HL-60 (cell line): Measurements from ENCODE around the gene SCOC.

Experiments
- POLR2AphosphoS5 ChIP-seq: IDR thresholded peaks from 2 replicates; pipeline ENCODE4 v1.6.1; 2012; ENCODE audit warnings: low read depth
- TF ChIP-seq, protein P1 (sequence below): IDR thresholded peaks from one replicate; pipeline ENCODE4 v1.5.1; 2011; ENCODE audit warnings: low read length, control low read depth, inconsistent platforms; ENCODE audit not compliant: insufficient read depth

DNA sequence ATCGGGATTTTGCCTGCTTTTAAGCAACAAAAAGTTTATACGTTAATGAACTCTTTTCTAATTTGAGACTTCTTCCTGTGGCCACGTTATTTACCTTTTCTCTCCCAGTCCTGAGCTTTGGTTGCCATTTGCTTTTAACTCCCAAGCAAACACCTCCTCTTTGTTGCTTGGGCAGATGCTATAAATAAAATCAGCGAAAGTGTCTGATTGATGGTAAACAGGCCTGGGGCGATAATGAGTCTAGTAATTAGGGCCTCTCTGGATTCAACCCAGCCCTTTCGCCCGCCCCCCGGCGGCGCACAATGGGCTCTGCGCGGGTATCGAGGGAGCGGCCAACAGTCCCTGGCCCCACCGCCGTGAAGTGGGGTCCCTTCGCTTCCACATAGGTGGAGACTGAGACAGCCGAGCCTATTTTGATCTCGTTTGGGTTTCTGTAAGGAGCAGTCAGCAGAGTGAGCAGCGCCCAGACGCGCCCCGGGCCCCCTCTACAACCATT lies 53.2 kb downstream of the SCOC start:
- TF ChIP-seq, protein P1, sequence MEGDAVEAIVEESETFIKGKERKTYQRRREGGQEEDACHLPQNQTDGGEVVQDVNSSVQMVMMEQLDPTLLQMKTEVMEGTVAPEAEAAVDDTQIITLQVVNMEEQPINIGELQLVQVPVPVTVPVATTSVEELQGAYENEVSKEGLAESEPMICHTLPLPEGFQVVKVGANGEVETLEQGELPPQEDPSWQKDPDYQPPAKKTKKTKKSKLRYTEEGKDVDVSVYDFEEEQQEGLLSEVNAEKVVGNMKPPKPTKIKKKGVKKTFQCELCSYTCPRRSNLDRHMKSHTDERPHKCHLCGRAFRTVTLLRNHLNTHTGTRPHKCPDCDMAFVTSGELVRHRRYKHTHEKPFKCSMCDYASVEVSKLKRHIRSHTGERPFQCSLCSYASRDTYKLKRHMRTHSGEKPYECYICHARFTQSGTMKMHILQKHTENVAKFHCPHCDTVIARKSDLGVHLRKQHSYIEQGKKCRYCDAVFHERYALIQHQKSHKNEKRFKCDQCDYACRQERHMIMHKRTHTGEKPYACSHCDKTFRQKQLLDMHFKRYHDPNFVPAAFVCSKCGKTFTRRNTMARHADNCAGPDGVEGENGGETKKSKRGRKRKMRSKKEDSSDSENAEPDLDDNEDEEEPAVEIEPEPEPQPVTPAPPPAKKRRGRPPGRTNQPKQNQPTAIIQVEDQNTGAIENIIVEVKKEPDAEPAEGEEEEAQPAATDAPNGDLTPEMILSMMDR = no peak
- TF ChIP-seq POLR2AphosphoS5 = no peak
